Mesenchymal stem cell (in vitro differentiated cells and primary cell): Measurements from ENCODE around the gene REC114.
A peak's percentile ranks its signal among the peaks of the same experiment; 100 is the strongest.
"Not testable (repeated sequence)": the region's sequence is repeated elsewhere in the genome, so short reads cannot be mapped to it uniquely, and the experiment has no call there.

Experiments
- DNase-seq: peaks from one replicate; pipeline ENCODE4 v3.0.0-alpha.2; 2013
- H2AFZ ChIP-seq: one replicate; pipeline ENCODE4 v1.6.1; 2013; ENCODE audit warnings: low read depth, mild to moderate bottlenecking, control low read depth, inconsistent platforms, low read length, moderate library complexity
- H2AK5ac ChIP-seq: 2 replicates; pipeline ENCODE4 v1.6.1; 2013; ENCODE audit warnings: low read length, moderate library complexity, mild to moderate bottlenecking, inconsistent platforms; ENCODE audit not compliant: severe bottlenecking
- H2BK120ac ChIP-seq: one replicate; pipeline ENCODE4 v1.6.1; 2013; ENCODE audit warnings: low read depth, mild to moderate bottlenecking, inconsistent platforms, low read length, moderate library complexity
- H2BK12ac ChIP-seq, 2 experiments: one replicate each; pipeline ENCODE4 v1.6.1; 2013; ENCODE audit warnings: inconsistent platforms in 2 of 2, low read length in 2 of 2, mild to moderate bottlenecking in 2 of 2, moderate library complexity in 2 of 2, control low read depth in 1 of 2
- H2BK15ac ChIP-seq: one replicate; pipeline ENCODE4 v1.6.1; 2013; ENCODE audit warnings: mild to moderate bottlenecking, low read depth, inconsistent platforms; ENCODE audit not compliant: poor library complexity, severe bottlenecking
- H2BK5ac ChIP-seq: 2 replicates; pipeline ENCODE4 v1.6.1; 2013; ENCODE audit warnings: low read depth, mild to moderate bottlenecking, low read length, control low read depth, inconsistent platforms; ENCODE audit not compliant: poor library complexity, severe bottlenecking
- H3K14ac ChIP-seq, 2 experiments: one replicate each; pipeline ENCODE4 v1.6.1; 2013; ENCODE audit warnings: inconsistent platforms in 2 of 2, low read length in 2 of 2, control low read depth in 1 of 2, mild to moderate bottlenecking in 1 of 2, moderate library complexity in 1 of 2
- H3K18ac ChIP-seq, 2 experiments: one replicate each; pipeline ENCODE4 v1.6.1; 2013; ENCODE audit warnings: inconsistent platforms in 2 of 2, low read length in 2 of 2, control low read depth in 1 of 2, low read depth in 1 of 2, mild to moderate bottlenecking in 1 of 2
- H3K23ac ChIP-seq, 2 experiments: one replicate each; pipeline ENCODE4 v1.6.1; 2013; ENCODE audit warnings: inconsistent platforms in 2 of 2, low read length in 2 of 2, mild to moderate bottlenecking in 2 of 2, moderate library complexity in 2 of 2, control low read depth in 1 of 2
- H3K27ac ChIP-seq: 2 replicates; pipeline ENCODE4 v1.5.1; 2013; ENCODE audit warnings: mild to moderate bottlenecking, moderate library complexity, low read length, control low read depth, inconsistent platforms; ENCODE audit not compliant: poor library complexity, severe bottlenecking
- H3K27me3 ChIP-seq, 2 experiments: 2 replicates each; pipeline versions ENCODE4 v1.6.1 to v1.7.0; 2013; ENCODE audit warnings: low read length in 2 of 2, mild to moderate bottlenecking in 2 of 2, moderate library complexity in 2 of 2, control low read depth in 1 of 2, inconsistent platforms in 1 of 2; ENCODE audit not compliant: control insufficient read depth in 1 of 2, insufficient read depth in 1 of 2
- H3K36me3 ChIP-seq, 2 experiments: 2 replicates each; pipeline versions ENCODE4 v1.6.1 to v1.7.0; 2013; ENCODE audit warnings: low read length in 2 of 2, control low read depth in 1 of 2, inconsistent platforms in 1 of 2, low read depth in 1 of 2, mild to moderate bottlenecking in 1 of 2; ENCODE audit not compliant: insufficient read depth in 2 of 2, control insufficient read depth in 1 of 2
- H3K4ac ChIP-seq, 2 experiments: one replicate each; pipeline ENCODE4 v1.6.1; 2013; ENCODE audit warnings: inconsistent platforms in 2 of 2, low read length in 2 of 2, mild to moderate bottlenecking in 2 of 2, moderate library complexity in 2 of 2, control low read depth in 1 of 2, low read depth in 1 of 2
- H3K4me1 ChIP-seq: 2 replicates; pipeline ENCODE4 v1.6.1; 2013; ENCODE audit warnings: low read depth, low read length, control low read depth; ENCODE audit not compliant: control insufficient read depth, insufficient read depth
- H3K4me2 ChIP-seq: 2 replicates; pipeline ENCODE4 v1.6.1; 2013; ENCODE audit warnings: low read length, mild to moderate bottlenecking, inconsistent platforms; ENCODE audit not compliant: poor library complexity, severe bottlenecking
- H3K4me3 ChIP-seq, 2 experiments: 2 replicates each; pipeline versions ENCODE4 v1.5.1 to v1.7.0; 2013; ENCODE audit warnings: low read length in 2 of 2, mild to moderate bottlenecking in 2 of 2, control low read depth in 1 of 2, low read depth in 1 of 2; ENCODE audit not compliant: insufficient read depth in 1 of 2
- H3K79me1 ChIP-seq: replicated peaks from 2 replicates; pipeline ENCODE4 v1.6.1; 2013; ENCODE audit warnings: mild to moderate bottlenecking, control low read depth, low read length, inconsistent platforms; ENCODE audit not compliant: poor library complexity, severe bottlenecking
- H3K9ac ChIP-seq: 2 replicates; pipeline ENCODE4 v1.7.0; 2013; ENCODE audit warnings: mild to moderate bottlenecking, low read length, moderate library complexity
- H3K9me3 ChIP-seq: 2 replicates; pipeline ENCODE4 v1.7.0; 2013; ENCODE audit warnings: mild to moderate bottlenecking, low read length; ENCODE audit not compliant: control insufficient read depth
- H4K8ac ChIP-seq: one replicate; pipeline ENCODE4 v1.6.1; 2013; ENCODE audit warnings: inconsistent platforms, mild to moderate bottlenecking, low read length, moderate library complexity
- H4K91ac ChIP-seq: one replicate; pipeline ENCODE4 v1.6.1; 2013; ENCODE audit warnings: mild to moderate bottlenecking, low read length, inconsistent platforms
- WGBS: methylation state at CpG from one replicate; pipeline ENCODE4 v1.1.7; 2013; ENCODE audit warnings: mixed read lengths; 5-methylcytosine and 5-hydroxymethylcytosine counted together

REC114 gene

DNA sequence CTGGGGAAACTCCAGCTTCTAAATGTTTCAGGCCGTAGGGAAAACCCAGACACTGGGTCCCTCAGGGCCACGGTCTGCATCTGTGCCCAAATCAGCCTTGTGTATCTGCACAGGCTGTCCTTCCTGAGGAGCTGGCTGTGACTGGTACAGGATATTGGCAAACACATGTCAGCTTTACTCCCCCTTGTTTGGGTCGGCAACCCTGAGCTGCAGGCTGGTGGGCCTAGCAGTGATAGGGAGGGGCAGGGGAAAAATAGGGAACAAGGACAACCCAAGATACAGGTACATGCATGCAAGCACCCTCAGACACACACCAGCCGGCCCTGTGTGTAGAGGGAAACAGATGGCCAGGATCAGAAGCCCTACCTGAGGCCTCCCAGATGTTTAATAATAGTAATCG, 45.5 kb upstream of the REC114 start:
- Histone ChIP-seq H3K23ac (no peak overlapping the region), H3K4me2 (no peak overlapping the region), H3K79me1 (no peaks in the 10 kb centered on the region), H3K4me1 (no peaks in the 10 kb centered on the region), H3K27me3 (peaks cover 45 to 47% of the 10 kb centered on the region in 2 experiments), H2AK5ac (no peak overlapping the region), H3K36me3 (no peaks in the 10 kb centered on the region), H2BK120ac (no peak overlapping the region), H2BK15ac (no peak overlapping the region), H2BK5ac (no peak overlapping the region), H3K4ac (no peak overlapping the region), H3K14ac (peak overlapping the region in 1 of 2 experiments; percentile 87), H3K18ac (no peak overlapping the region), H3K27ac (no peak overlapping the region), H4K91ac (no peak overlapping the region), H3K4me3 (no peak overlapping the region), H2AFZ (no peak overlapping the region), H3K9ac (no peak overlapping the region), H2BK12ac (no peak overlapping the region), H4K8ac (no peak overlapping the region), H3K9me3 (no peaks in the 10 kb centered on the region)
- DNase-seq, result no peak
- 84% methylated on average over 5 of the region's 5 CpGs for WGBS

- no peak overlapping the region for H3K27ac ChIP-seq
- H3K23ac ChIP-seq, result no peak overlapping the region
- H4K91ac ChIP-seq, result no peak overlapping the region
- DNase-seq, result no peak
- no peak overlapping the region for H2AFZ ChIP-seq
- no peak overlapping the region for H3K14ac ChIP-seq
- H3K9me3 ChIP-seq, result no peaks in the 10 kb centered on the region
- no peak overlapping the region for H3K4me2 ChIP-seq
- no peak overlapping the region for H2BK12ac ChIP-seq
- H3K27me3 ChIP-seq, result peaks cover 33 to 34% of the 10 kb centered on the region in 2 experiments
- H3K9ac ChIP-seq, result no peak overlapping the region
- no peak overlapping the region for H2BK15ac ChIP-seq
- no peaks in the 10 kb centered on the region for H3K36me3 ChIP-seq
- 88% methylated on average over 4 of the region's 4 CpGs for WGBS
- H3K79me1 ChIP-seq, result no peaks in the 10 kb centered on the region
- no peak overlapping the region for H2BK5ac ChIP-seq
- H4K8ac ChIP-seq, result no peak overlapping the region
- no peaks in the 10 kb centered on the region for H3K4me1 ChIP-seq
- H2AK5ac ChIP-seq, result no peak overlapping the region
- no peak overlapping the region for H2BK120ac ChIP-seq
- no peak overlapping the region for H3K18ac ChIP-seq
- no peak overlapping the region for H3K4me3 ChIP-seq
- no peak overlapping the region for H3K4ac ChIP-seq
Observed at GRCh38 chr15:73398861-73399260, 44.1 kb upstream of the REC114 start.

GRCh38 chr15:73400222-73400621, 42.7 kb upstream of the REC114 start:
- not testable (repeated sequence) for H2BK5ac ChIP-seq, H4K91ac ChIP-seq, H2AFZ ChIP-seq, H2BK15ac ChIP-seq, H2BK12ac ChIP-seq, H3K36me3 ChIP-seq, H3K4ac ChIP-seq, H3K9me3 ChIP-seq, H3K4me1 ChIP-seq, H3K14ac ChIP-seq, H3K4me3 ChIP-seq, H3K18ac ChIP-seq, H3K4me2 ChIP-seq, H2AK5ac ChIP-seq, H3K27ac ChIP-seq, H3K23ac ChIP-seq, H2BK120ac ChIP-seq, H3K79me1 ChIP-seq, H3K9ac ChIP-seq, H4K8ac ChIP-seq
- WGBS, result 82% methylated on average over 5 of the region's 6 CpGs
- H3K27me3 ChIP-seq, result peaks cover 23 to 24% of the 10 kb centered on the region in 2 experiments
- DNase-seq, result peak; percentile 14

GRCh38 chr15:73403171-73403570, 39.8 kb upstream of the REC114 start:
- Histone ChIP-seq H4K8ac (no peak overlapping the region), H3K4me1 (no peaks in the 10 kb centered on the region), H3K9ac (no peak overlapping the region), H3K4me3 (no peak overlapping the region), H2BK5ac (no peak overlapping the region), H3K14ac (no peak overlapping the region), H3K4me2 (no peak overlapping the region), H2AK5ac (no peak overlapping the region), H2BK15ac (no peak overlapping the region), H2BK12ac (no peak overlapping the region), H2AFZ (no peak overlapping the region), H3K4ac (no peak overlapping the region), H3K9me3 (no peaks in the 10 kb centered on the region), H4K91ac (no peak overlapping the region), H3K27me3 (peaks cover 5 to 12% of the 10 kb centered on the region in 2 experiments), H3K27ac (no peak overlapping the region), H3K18ac (no peak overlapping the region), H3K23ac (no peak overlapping the region), H3K79me1 (no peaks in the 10 kb centered on the region), H3K36me3 (no peaks in the 10 kb centered on the region), H2BK120ac (no peak overlapping the region)
- DNase-seq, result peak; percentile 24
